Osteocyte (in vitro differentiated cells): ENCODE results near the gene SLC39A11. TPM values are rescaled to one million over a fixed set of nuclear protein-coding genes. Genes with fewer than 3 reads are reported as not detected.

Source experiments
- DNase-seq: peaks from one replicate; pipeline ENCODE4 v3.0.0; 2021; ENCODE audit warnings: mixed read lengths; ENCODE audit not compliant: unreplicated experiment; ENCODE audit errors: extremely low spot score
- H3K27ac Mint-ChIP-seq: one replicate; pipeline ENCODE4 v1.8.0; 2021; ENCODE audit warnings: mild to moderate bottlenecking, mixed read lengths; ENCODE audit not compliant: unreplicated experiment
- H3K27me3 Mint-ChIP-seq: one replicate; pipeline ENCODE4 v1.8.0; 2021; ENCODE audit warnings: mixed read lengths; ENCODE audit not compliant: unreplicated experiment
- H3K36me3 Mint-ChIP-seq: one replicate; pipeline ENCODE4 v1.8.0; 2021; ENCODE audit warnings: mixed read lengths; ENCODE audit not compliant: unreplicated experiment
- H3K4me1 Mint-ChIP-seq: one replicate; pipeline ENCODE4 v1.8.0; 2021; ENCODE audit warnings: mixed read lengths; ENCODE audit not compliant: unreplicated experiment
- H3K4me3 Mint-ChIP-seq: one replicate; pipeline ENCODE4 v1.8.0; 2021; ENCODE audit warnings: mild to moderate bottlenecking, moderate library complexity, mixed read lengths; ENCODE audit not compliant: unreplicated experiment
- H3K9me3 Mint-ChIP-seq: one replicate; pipeline ENCODE4 v1.8.0; 2021; ENCODE audit warnings: mixed read lengths; ENCODE audit not compliant: unreplicated experiment
- long read RNA-seq: library from polyadenylated mRNA; unstranded; transcript quantifications from one replicate; pipeline ENCODE4 v2.0.0, GENCODE V29; 2021
- total RNA-seq: library from RNA; stranded (reverse); gene quantifications from 2 replicates; pipeline ENCODE4 v1.2.1, GENCODE V29; 2021
- TF ChIP-seq, protein P1 (sequence below): fragments of 200-600 bp; sonication (generic); IDR thresholded peaks from 2 replicates; pipeline ENCODE4 v1.5.0; 2021; ENCODE audit warnings: antibody characterized with exemption, mild to moderate bottlenecking, moderate library complexity

Gene SLC39A11, protein sequence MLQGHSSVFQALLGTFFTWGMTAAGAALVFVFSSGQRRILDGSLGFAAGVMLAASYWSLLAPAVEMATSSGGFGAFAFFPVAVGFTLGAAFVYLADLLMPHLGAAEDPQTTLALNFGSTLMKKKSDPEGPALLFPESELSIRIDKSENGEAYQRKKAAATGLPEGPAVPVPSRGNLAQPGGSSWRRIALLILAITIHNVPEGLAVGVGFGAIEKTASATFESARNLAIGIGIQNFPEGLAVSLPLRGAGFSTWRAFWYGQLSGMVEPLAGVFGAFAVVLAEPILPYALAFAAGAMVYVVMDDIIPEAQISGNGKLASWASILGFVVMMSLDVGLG
- total RNA-seq: 48.2 and 50.2 TPM in 2 replicates
- long read RNA-seq, transcript SLC39A11-201 (10 exons, 2,737 nt): major isoform, 50 of 123 reads
- long read RNA-seq, transcript SLC39A11-202 (10 exons, 2,752 nt): minor isoform, 18 of 123 reads
- long read RNA-seq, partial matches to known transcripts: 10 of 123 reads
- long read RNA-seq, other reads (novel, unspliced or antisense): 44 of 123 reads

DNA sequence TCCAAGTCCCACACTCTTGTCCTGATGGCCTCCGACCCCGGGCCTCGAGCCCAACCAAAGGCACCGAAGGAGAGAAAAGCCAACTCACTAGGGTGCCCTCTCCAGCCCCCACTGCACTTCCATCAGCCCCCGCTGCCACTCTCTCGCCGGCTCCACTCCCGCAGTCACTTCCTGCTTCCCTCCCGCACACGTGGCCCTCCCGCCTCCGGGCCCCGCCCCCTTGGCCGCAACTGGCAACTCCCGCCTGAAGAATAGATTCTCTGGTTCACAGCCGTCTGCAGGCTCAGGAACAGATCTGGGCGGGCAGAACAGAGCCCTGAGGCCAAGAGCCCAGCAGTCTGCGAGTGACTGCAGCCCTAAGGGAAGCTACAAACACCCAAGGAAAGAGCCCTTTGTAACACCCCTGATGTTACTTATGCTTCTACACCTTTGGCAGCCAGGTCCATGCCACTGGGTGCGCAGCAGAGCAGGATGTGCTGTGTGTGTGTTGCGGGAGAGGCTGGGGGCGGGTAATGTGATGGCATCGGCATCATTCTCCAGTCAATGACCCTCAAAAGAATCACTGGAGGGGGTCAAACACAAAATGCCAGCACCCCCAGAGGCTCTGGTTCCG is at the start of gene SLC39A11:
TSS of gene SLC39A11 (minus strand) at position 166 of the 613 bp plus-strand sequence. CDS start 3,924 bp downstream, outside the sequence.
- Mint-ChIP-seq H3K9me3 (no peaks in the 10 kb centered on the region), H3K36me3 (peaks cover 1% of the 10 kb centered on the region), H3K27me3 (no peaks in the 10 kb centered on the region), H3K27ac (peak within 1 kb of the TSS; percentile 94), H3K4me3 (peak within 1 kb of the TSS; percentile 100), H3K4me1 (peaks cover 31% of the 10 kb centered on the region)
- TF ChIP-seq, protein P1, sequence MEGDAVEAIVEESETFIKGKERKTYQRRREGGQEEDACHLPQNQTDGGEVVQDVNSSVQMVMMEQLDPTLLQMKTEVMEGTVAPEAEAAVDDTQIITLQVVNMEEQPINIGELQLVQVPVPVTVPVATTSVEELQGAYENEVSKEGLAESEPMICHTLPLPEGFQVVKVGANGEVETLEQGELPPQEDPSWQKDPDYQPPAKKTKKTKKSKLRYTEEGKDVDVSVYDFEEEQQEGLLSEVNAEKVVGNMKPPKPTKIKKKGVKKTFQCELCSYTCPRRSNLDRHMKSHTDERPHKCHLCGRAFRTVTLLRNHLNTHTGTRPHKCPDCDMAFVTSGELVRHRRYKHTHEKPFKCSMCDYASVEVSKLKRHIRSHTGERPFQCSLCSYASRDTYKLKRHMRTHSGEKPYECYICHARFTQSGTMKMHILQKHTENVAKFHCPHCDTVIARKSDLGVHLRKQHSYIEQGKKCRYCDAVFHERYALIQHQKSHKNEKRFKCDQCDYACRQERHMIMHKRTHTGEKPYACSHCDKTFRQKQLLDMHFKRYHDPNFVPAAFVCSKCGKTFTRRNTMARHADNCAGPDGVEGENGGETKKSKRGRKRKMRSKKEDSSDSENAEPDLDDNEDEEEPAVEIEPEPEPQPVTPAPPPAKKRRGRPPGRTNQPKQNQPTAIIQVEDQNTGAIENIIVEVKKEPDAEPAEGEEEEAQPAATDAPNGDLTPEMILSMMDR: no peak
- peak; percentile 96 for DNase-seq

DNA sequence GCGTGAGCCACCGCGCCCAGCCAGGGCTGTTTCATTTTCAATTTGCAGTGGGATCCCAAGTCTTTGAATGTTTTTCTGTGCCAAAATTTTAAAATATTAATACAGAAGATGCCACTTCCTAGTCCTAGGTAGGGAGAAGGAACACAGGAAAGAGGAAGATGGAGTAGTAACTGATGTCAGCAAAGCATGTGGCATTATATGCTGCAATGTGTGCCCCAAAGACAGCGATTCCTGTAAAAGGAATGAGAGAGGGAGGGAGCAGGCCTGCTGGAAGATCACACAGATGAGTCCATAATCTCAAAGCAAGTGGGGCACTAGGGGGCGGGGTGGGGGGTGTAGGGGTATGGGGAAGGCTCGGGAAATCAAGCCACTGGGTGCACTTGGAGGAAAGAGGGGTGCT is 48.9 kb upstream of the SLC39A11 start:
- Mint-ChIP-seq H3K9me3 (peaks cover 5% of the 10 kb centered on the region), H3K27me3 (peaks cover 9% of the 10 kb centered on the region), H3K36me3 (peaks cover 2% of the 10 kb centered on the region), H3K4me1 (peaks cover 6% of the 10 kb centered on the region), H3K27ac (no peak overlapping the region), H3K4me3 (no peak overlapping the region)
- TF ChIP-seq, protein P1: no peak
- no peak for DNase-seq

DNA sequence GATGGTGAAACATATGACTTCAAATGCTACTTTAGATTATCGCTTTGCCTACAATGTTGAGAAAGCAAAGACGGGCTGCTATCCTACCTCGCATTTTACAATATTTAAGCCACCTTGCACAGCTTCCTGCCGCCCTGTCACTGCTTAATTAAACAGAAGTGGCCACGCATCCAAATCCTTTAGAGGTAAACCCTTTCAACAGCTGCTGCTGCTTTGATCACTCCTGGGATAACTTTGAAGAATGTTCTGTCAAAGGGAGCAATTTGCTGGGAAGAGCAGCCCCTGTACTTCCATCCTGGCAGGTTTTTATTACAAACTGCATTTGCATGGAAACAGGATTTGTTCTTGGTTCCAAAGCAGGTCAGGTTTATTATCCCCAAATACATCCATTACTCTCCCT is 48.1 kb upstream of the SLC39A11 start:
- no peak overlapping the region for H3K4me3 Mint-ChIP-seq
- H3K4me1 Mint-ChIP-seq: peaks cover 6% of the 10 kb centered on the region
- peaks cover 2% of the 10 kb centered on the region for H3K36me3 Mint-ChIP-seq
- peaks cover 9% of the 10 kb centered on the region for H3K27me3 Mint-ChIP-seq
- no peak for DNase-seq
- TF ChIP-seq, protein P1: no peak
- H3K9me3 Mint-ChIP-seq: peaks cover 5% of the 10 kb centered on the region
- no peak overlapping the region for H3K27ac Mint-ChIP-seq

DNA sequence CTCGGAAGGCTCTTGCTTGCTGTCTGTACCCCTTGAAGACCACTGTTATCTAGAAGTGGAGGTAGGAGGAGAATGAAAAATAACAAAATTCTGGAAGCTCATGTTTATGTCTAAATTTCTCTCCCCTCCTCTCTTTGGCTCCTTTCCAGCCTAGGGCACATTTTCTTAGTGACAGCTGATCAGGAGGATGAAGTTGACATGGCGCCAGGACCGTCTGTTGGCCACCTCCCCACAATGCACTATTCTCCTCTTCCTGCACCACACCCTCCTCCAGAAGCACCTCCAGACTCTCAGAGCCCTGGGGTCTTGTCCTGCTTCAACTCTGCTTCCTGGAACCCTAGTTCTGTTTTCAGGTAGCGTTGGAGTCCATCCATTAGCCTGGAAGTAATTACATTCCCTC is 46.8 kb upstream of the SLC39A11 start:
- Mint-ChIP-seq H3K4me3 (no peak overlapping the region), H3K36me3 (peaks cover 2% of the 10 kb centered on the region), H3K4me1 (peaks cover 6% of the 10 kb centered on the region), H3K27ac (no peak overlapping the region), H3K9me3 (peaks cover 4% of the 10 kb centered on the region), H3K27me3 (peaks cover 9% of the 10 kb centered on the region)
- no peak for DNase-seq
- TF ChIP-seq, protein P1: no peak
